ENCODE measurements around the gene MORN1.

Gene MORN1

DNA sequence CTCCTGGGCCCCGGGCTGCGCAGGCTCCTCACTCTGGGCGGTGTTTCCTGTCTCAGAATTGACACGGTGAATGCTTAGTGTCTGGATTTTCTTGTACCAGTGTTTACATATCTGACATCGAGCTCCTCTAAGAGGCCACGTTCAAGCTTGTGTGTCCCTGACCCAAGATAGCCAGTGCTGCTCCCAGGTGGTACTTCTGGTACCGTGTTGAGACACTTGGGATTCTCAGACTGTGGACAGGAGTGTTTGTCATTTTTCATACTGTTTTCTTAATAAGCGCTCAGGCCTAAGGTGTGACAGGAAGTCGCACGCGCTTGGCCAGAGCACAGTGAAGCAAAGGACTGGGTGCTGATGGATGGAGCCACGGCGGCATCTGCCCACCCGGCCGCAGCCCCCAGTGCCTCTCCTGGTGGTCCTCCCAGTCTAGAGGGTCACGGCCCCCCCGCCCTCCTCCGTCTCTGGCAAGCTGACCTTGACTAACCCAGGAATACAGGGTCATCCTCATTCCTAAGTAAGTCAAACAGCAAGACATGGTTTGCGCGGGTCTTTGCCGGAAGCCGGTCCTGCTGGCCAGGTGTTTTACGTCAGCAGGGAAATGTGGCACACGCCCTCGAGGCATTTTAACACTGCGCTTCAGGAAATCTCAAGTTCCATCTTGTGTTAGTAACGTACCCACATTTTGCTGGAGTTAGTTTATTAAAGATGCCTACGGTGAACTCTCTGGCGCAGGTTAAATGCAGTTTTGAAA is 13.0 kb upstream of the MORN1 start:
- no peak for DNase-seq

DNA sequence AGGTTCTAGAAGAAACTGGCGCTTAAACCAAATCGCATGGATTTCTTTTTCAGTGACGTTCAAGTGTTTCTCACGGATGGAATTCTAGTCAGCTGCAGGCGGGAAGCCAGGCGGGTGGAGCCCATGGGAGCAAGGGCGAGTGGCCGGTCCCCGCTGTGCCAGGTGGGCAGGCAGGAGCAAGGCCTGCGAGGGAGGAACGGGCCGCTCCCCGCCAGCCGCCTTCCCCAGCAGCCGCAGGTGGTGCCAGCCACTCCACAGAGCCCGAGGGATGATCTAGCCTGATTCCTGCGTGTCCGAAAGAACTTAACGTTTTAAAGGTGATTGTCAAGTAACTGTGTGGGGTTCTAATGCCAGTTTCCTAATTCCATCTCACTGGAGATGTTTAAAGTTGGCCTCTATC is 11.9 kb upstream of the MORN1 start:
- no peak for DNase-seq

DNA sequence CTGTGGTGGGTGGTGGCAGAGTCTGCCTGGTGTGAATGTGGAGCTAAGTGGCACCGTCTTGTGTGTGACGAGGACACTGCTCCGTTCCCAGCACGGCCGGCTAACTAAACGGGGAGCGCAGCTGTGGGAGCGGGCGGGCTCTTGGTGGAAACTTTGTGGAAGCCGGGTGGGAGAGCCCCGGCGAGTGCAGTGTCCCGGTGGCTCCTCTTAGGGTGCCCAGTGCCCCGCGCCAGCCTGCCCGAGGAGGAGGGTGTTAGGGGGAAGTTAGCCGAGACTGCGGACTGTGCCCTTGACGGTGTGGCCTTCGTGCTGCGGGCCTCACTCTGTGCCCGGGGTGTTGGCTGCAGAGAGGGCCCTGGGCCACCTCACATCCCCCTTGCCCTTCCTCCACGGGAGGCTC is 11.1 kb upstream of the MORN1 start:
- DNase-seq: no peak

DNA sequence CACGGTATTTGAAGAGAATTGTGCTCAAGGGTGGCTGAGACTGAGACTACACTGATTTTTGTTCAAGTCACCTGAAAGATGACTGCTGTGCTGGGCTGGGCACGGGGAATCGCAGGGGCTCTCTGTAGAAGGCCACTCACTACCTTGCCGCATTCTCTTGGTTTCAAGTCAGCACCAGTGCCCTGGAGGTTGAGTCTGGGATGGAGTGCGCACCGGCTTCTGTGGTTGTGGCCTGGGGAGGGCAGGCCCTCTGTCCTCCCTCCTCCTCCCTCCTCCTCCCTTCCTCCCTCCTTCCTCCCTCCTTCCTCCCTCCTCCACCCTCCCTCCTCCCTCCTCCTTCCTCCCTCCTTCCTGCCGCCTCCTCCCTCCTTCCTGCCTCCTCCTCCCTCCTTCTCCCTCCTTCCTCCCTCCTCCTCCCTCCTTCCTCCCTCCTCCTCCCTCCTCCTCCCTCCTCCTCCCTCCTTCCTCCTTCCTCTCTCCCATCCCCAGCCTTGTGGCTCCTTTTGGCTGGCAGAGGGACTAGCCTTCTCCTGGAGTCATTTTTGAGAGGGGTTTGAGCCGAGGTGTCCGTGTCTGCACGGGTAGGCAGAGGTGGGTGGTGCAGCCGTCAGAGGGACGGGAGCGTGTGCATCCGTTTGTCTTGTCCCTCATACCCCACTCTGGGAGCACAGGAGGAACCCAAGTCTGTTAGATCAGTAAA is 9.7 kb upstream of the MORN1 start:
- no peak for DNase-seq

DNA sequence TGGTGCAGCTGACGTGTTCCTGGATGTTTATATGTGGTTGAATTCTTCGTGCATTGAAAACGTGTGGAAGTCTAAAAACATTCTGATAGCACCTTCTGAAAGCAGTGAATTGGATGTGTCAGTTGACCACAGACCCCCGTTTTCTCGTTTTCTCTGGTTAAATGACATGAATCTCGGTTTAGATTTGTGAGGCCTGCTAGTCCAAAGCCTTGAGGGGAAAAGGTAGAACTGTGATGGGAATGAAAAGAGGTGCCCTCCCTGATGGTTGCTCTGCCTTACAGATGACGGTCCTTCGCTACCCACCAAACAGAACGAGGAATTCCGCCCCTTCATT is 9.2 kb upstream of the MORN1 start:
- no peak for DNase-seq

DNA sequence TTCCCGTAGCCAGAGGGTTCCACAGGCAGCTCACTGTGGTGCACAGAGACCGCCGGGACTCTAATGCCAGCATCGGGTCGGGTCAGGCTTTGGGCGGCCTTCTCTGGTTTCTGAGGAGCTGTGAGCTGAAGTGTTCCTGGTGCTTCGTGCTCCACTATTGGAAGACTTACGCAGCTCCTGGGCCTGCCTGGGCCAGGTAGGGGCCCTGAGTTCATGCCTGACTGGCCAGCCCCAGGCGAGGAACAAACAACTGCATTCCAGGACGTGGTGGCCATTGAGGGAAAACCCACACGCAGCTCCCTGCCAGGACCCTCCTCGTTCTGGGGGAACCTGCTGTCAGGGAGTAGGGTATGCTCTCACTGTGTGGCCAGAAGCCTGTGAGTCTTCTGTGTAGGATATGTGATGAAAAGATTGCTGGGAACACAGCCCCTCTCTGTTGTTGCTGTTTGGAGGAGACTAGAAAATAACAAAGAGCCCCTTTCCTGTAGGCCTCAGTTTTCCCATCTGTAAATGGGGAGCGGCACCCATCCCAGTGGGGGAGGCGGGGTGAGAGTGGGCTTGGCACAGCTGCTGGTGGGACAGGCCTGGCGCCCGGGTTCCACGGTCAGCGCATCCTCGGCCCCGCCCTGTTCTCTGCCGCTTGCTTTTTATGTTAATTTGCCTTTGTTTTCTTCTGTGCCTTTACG is 8.7 kb upstream of the MORN1 start:
- no peak for DNase-seq

DNA sequence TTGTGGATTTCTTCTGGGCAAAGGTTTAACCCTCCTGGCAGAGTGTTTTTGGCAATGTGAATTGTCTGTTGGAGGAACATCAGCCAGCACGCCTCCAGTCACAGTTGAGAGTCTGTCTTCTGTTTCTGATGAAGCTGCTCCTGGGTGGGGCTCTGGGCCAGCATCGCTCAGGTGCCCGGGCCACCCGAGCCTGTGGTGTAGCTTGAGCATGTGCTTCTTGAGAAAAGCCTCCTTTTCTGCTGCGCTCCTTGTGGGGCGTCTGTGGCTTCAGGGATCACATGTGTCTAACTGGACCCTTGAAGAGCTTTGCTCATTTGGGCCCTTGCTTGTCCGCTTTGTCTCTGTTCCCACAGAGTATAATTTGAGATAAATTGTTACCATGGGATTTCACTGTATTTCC is 7.5 kb upstream of the MORN1 start:
- no peak for DNase-seq

DNA sequence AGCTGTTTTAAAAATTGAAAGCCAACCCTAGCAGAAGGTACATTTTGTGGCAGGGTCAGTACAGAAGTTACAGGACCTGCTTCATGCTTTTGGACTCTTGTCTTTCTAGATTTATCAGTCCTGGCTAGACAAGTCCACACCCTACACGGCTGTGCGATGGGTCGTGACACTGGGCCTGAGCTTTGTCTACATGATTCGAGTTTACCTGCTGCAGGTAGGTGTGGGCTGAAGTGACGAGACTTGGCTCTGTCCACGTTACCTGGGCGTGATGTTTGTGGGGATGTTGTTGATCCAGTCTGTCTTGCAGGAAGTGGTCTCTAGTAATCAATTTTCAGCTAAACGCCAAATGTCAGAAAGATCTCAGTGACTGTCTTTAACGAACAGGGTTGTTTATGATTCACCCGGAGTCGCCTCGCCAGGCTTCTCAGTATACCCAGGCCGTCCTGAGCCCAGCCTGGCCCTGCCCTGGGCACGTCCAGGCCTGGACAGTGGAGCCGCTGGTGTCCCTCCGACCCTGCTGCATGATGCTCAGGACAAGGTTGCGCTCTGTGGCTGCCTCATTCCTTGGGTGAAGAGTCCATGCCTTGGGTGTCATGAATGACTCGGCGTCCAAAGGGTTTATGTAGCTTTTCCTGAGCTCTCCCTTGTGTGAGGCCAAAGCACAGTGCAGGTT is 5.8 kb upstream of the MORN1 start:
- DNase-seq: no peak

DNA sequence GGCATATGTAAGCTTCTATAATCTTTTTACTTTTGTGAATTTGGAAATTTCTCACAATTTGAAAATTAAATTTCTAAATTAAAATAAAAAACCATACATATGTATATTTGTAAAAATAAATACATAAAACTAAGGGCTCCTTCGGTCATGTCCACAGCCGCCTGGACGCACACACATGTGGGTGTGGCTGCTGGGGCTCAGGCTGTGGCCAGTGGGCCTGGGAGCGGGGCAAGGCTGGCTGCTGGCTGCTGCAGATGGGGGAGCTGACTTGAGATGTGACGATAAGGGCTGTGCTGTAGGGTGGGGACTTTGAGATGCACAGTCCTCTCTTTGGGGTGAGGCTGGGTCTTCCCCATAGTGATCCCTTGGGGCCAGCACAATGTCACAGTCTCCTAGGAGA is 5.1 kb upstream of the MORN1 start:
- no peak for DNase-seq

DNA sequence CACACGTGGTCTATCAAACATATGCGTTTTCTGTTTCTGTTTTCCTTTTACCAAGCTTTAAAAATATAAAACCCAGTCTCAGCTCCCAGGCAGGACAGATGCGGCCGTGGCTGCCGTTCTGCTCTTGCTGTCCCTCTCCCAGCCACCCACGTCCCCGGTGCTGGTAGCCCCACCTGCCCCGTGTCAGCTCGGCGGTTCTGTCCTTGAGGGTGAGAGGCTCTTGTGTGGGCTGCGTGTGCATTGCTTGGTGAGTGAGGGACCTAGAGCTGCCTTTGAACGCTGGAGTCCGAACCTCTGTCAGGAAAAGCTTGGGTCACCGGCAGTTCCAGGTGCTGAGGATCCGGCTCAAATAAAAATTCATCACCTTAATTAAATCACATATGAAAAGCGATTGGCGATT is 4.7 kb upstream of the MORN1 start:
- no peak for DNase-seq

DNA sequence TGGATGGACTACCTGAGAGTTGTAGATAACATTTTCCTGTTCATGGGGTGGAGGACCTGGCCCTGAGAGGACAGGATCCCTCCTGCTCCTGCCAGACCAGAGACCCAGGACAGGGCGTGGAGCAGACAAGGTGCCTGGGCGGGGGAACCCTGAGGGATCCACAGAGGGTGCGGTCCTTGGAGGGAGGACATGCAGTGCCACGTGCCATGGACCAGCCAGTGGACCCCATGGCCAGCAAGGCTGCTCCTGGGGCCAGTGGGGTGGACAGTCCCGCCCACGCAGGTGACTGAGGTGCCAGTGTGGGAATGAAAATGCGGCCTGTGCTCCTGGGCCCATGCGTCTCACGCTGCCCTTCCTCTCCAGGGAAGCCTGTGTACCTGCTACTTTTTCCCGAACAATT is 3.9 kb upstream of the MORN1 start:
- DNase-seq: no peak

DNA sequence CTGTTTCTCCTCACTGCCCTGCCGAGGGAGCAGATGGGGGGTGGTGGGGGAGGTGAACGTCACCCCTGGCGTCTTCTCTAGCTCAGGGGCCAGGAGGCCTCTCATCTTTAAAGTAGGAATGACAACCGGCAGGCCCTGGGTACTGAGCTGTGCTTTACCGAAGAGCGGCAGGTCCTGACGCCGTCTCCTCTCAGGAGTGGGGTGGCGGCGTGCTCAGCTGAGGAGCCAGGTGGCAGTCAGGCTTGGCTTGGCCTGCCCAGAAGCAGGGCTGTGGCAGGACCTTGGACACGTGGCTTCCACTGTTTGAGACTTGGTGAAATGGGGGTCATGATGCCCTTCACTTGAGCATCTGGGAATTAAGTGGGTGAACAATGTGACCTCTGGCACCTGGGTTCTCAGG is 3.4 kb upstream of the MORN1 start:
- no peak for DNase-seq

DNA sequence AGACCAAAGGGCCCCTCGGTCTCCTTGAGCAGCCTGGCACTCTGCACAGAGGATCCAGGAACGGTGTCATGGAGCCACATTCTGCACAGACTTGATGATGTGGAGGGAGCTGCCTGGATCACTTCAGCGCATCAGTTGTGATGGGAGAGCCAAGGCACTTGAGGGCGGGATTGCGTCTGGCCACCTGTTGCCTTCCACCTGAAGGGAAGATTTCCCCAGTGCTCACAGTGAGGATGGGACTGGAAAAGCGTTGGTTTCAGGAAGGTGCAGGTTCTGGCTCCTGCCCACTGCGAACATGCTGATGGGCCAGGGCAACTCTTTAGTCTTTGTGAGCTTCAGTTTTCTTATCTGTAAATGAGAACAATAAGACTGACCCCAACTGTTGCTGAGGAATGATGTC is 2.9 kb upstream of the MORN1 start:
- no peak for DNase-seq

DNA sequence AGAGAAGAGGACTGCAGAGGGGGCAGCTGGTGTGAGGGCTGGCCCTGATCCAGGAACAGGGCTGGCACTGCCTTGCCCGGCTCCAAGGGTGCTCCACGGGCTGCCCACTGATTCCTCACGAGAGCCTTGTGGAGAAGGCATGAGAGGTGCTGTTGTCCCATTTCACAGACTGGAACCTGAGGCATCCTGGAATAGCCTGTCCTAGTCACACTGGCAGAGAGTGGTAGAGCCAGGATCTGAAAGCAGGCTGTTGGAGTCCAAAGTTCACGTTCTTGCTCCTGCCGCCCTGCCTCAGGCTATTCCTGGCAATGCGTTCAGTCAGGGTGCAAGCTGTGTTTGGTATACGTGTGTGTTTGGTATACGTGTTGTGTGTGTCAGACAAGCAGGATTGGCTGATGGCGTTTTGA is 2.1 kb upstream of the MORN1 start:
- no peak for DNase-seq

DNA sequence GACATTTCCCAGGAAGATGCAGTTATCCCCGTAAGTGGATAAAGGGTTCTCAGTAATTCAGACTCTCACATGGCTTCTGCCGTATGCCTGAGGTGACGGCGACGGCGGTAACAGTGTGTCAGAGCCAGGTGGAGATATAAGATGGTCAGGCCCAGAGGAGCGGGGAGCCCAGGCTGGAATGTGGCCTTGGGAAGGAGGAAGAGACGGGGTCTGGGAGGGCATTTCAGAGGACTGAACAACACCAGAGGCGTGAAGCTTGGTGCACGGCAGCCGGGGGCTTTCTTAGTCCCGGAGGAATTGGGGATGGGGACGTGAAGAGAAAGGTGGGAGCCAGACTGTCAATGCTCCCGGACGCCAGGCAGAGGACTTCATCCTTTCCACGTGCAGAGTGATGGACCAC is 1.3 kb upstream of the MORN1 start:
- DNase-seq: no peak

DNA sequence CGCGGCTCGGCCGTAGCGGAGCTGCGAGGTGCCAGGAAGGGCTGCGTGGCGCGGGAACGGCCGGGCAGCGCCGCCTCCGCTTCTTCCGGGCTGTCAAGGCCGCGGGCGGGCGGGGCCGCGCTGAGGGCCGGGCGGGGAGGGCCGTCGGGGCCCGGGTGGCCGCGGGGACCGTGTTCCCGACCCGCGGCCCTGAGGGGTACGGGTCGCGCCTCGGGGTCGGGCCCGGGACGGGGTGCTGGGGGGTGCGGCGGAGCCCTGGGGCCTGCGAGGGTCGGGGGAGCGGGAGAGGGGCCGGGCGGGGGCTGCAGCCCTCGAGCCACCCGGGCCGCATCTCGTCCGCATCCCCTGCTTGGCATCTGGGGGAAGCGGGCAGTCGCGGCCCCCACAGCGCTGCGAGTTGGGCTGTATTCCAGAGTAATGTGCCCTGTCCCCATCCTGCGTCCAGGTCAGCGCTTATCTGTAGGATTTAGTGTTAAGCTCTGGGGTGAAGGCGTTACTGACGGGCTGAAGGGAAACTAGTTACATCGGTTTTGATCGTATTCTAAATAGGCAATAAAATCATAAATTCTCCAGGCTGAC is 666 bp upstream of the MORN1 start:
- no peak for DNase-seq

DNA sequence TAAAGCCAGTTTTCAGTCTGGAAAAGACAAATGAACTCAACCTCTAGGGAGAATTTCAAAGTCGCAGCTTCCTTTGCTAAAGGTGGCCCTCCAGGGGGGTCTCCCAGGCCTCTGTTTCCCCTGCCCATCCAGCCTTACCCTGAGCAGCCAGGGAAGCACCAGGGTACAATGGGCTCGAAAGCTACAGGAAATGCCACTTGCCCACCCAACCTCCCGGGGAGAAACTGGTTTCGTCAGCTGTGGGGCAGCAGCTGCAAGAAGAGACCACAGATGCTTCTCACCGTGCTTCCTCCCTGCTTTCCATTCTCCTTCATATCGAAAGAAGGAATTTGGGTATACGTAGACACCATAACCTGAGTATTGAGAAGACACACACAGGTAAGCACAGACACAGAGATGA is 1.7 kb downstream of the MORN1 start:
- DNase-seq: no peak

DNA sequence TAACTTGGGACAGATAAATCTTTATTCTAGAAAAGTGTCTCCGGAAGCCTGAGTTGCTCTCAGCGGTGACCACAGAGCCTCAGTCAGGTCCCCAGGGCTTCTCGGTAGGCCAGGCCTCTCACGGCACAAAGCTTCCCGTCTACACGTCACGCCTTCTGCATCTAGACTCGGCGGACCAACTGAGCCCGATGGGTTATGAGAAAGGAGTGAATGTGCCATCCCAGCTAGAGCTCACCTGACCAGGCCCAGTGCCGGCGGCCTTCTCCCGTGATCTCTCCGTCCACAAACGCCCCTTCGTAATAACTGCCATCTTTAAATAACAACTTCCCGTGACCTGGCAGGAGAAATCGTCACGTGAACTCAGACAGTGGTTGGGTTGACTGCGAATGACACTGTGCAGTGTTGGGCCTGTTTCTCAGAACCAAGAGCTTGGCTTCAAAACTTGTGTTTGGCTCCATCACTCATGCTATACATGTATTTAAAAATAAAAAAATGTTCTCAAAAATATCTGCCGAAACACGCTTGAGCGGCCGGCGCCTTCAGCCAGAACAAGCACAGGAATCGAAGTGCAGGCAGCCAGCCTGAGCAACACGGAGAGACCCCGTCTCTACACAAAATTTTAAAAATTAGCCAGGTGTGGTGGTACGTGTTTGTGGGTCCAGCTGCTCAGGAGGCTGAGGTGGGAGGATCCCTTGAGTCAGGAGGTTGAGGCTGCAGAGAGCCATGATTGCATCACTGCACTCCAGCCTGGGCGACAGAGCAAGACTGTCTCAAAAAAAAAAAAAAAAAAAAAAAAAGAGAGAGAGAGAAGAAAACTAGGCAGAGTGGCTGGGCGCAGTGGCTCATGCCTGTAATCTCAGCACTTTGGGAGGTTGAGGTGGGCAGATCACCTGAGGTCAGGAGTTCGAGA is 3.1 kb downstream of the MORN1 start:
- no peak for DNase-seq

DNA sequence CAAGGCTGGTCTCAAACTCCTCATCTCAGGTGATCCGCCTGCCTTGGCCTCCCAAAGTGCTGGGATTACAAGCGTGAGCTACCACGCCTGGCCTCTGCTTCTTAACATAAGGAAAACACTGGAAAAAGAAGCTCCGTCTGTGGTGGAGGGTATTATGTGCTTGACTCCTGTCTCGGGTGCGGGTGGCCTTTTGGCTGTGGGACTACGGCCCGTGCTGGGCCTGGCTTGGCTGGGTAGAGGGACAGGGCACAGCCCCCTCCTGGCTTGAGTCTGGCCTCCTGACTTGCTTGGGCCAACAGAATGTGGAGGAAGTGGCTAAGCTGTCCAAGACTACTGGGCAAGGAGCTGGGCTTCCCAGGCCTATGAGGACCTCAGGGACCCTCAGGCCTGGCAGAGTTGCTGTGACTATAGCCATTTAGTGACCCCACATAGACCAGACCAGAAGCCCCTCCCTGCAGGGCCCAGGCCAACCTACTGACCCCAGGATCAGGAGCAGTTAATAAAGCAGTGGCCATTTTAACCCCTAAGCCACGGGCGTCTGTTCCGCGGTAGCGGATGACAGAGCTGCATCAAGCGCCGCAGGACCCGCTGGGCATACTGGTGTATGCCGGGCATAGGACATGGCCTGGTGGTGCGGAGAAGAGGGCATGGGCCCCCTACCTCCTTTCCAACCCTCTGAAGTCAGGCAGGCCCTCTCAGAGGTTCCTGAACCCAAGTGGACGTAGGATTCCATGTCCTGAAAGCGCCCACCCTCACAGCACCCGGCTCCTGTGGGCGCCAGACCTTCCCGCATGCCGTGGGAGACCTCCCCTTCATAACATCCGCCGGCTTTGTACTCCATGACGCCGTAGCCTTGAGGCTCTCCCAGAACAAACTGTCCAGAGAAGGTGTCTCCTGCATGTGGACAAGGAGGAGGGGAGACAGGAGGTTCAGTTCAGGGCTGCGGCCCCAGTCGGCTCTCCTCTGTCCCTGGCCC is 4.4 kb downstream of the MORN1 start:
- no peak for DNase-seq

DNA sequence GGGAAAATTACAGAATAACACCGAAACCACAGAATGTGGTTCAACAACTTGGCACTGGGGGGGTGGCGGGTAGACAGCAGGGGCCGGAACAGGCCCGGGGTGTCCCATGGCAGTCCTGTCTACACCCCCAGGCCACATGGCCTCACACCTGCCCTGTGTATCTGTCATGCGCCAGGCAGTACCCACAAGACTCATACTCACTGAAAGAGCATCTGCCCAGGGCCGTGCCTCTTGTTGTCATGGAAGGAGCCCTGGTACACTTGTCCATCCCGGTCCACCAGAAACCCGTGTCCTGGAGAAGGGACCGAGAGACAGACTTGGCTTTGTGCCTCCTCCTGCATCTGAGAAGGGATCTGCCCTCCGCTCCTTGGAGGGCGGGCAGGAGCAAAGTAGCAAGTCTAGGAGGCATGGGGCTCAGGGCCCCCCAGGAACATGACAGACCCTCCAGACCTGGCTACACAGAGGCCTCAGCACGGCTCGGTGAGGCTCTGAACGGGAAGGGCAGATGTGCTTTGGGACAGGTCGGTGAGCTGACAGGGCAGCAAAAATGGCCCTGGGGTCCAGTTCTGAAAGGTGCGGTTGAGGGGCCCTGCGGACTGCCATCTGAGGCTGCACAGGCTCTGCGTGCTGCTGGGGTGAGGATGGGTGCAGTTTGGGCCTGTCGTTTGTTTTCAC is 5.6 kb downstream of the MORN1 start:
- DNase-seq: no peak
